GM12878 (cell line): ENCODE data around the gene SETD1B.
A peak's percentile ranks its signal among the peaks of the same experiment; 100 is the strongest.

Experiments used
- CBFB ChIP-seq: IDR thresholded peaks from 2 replicates; pipeline ENCODE4 v1.6.1; 2016; ENCODE audit warnings: antibody characterized with exemption, low read depth
- CREB1 ChIP-seq: IDR thresholded peaks from 2 replicates; pipeline ENCODE4 v1.6.1; 2012; ENCODE audit warnings: low read depth, mild to moderate bottlenecking, inconsistent platforms
- CTCF ChIP-seq, 3 experiments: IDR thresholded peaks in 2 of 3; conservative IDR thresholded peaks in 1 of 3; 2 replicates each; pipeline ENCODE4 v1.5.1; 2011; ENCODE audit warnings: low read depth in 3 of 3, low read length in 3 of 3, mild to moderate bottlenecking in 3 of 3, control low read depth in 2 of 3, moderate library complexity in 2 of 3, inconsistent platforms in 1 of 3, mixed read lengths in 1 of 3; ENCODE audit not compliant: control insufficient read depth in 2 of 3, insufficient read depth in 1 of 3; ENCODE audit errors: extremely low read depth in 1 of 3
- EP300 ChIP-seq, 2 experiments: fragments of 150-350 bp in 1 of 2; IDR thresholded peaks; 2 replicates each; pipeline ENCODE4 v1.6.1; 2011 to 2012; ENCODE audit warnings: low read depth in 2 of 2, low read length in 2 of 2, borderline replicate concordance in 1 of 2, improper control_type of control experiment in 1 of 2, inconsistent platforms in 1 of 2; ENCODE audit not compliant: control insufficient read depth in 1 of 2
- ESRRA ChIP-seq: IDR thresholded peaks from 2 replicates; pipeline ENCODE4 v1.6.1; 2012; ENCODE audit warnings: mild to moderate bottlenecking, low read length, improper control_type of control experiment
- EZH2 ChIP-seq: IDR thresholded peaks from 2 replicates; pipeline ENCODE4 v1.6.1; 2012; ENCODE audit warnings: low read depth, mild to moderate bottlenecking, control low read depth, inconsistent platforms, low read length, borderline replicate concordance; ENCODE audit not compliant: control insufficient read depth
- FOXM1 ChIP-seq: IDR thresholded peaks from 2 replicates; pipeline ENCODE4 v1.6.1; 2012; ENCODE audit warnings: low read depth, mild to moderate bottlenecking, inconsistent platforms, low read length, moderate library complexity
- MTA3 ChIP-seq: IDR thresholded peaks from 2 replicates; pipeline ENCODE4 v1.6.1; 2012; ENCODE audit warnings: low read length, inconsistent platforms, borderline replicate concordance
- ZBED1 ChIP-seq: IDR thresholded peaks from 2 replicates; pipeline ENCODE4 v1.6.1; 2016; ENCODE audit warnings: borderline replicate concordance
- ZNF207 ChIP-seq: fragments of 450-650 bp; IDR thresholded peaks from 2 replicates; pipeline ENCODE4 v1.6.1; 2014; ENCODE audit warnings: antibody characterized with exemption, mild to moderate bottlenecking, borderline replicate concordance

- TF ChIP-seq ZBED1: no peak
- no peak for TF ChIP-seq ESRRA
- no peak for TF ChIP-seq CREB1
- no peak for TF ChIP-seq ZNF207
- TF ChIP-seq EZH2: no peak
- peak; percentile 15 to 43; a peak in 1 of 4 replicates for TF ChIP-seq EP300 (IDR thresholded peaks at IDR 0.05; ENCODE audit: borderline replicate concordance in 1 of 2, control insufficient read depth in 1 of 2, low read depth in 2 of 2, low read length in 2 of 2)
- no peak for TF ChIP-seq FOXM1
- TF ChIP-seq CBFB: peak; percentile 71
- TF ChIP-seq MTA3: no peak
- no peak for TF ChIP-seq CTCF (IDR thresholded peaks at IDR 0.05 in 2 of 3, conservative IDR thresholded peaks at IDR 0.05 in 1 of 3; ENCODE audit: control insufficient read depth in 2 of 3, extremely low read depth in 1 of 3, insufficient read depth in 1 of 3, low read depth in 3 of 3, low read length in 3 of 3)
These were observed 13.7 kb upstream of the SETD1B start for GRCh38 chr12:121789800-121790728.
